GM23338 (cell line): ENCODE data around the gene TENM4.
"Not testable (repeated sequence)": the region's sequence is repeated elsewhere in the genome, so short reads cannot be mapped to it uniquely, and the experiment has no call there.

Experiments
- CTCF ChIP-seq, 2 experiments: fragments of 200-600 bp in 1 of 2; sonication (generic) in 1 of 2; conservative IDR thresholded peaks; 2 replicates each; pipeline versions ENCODE4 v1.5.1 to v1.6.1; 2016 to 2017; ENCODE audit warnings: antibody characterized with exemption in 2 of 2, low read depth in 2 of 2, mild to moderate bottlenecking in 2 of 2, moderate library complexity in 1 of 2
- EZH2 ChIP-seq: fragments of 200-600 bp; sonication (generic); IDR thresholded peaks from one replicate; pipeline ENCODE4 v1.8.0; 2017; ENCODE audit warnings: antibody characterized with exemption, mild to moderate bottlenecking, low read depth; ENCODE audit not compliant: unreplicated experiment
- EZH2phosphoT487 ChIP-seq: fragments of 200-600 bp; sonication (generic); IDR thresholded peaks from one replicate; pipeline ENCODE4 v1.8.1; 2018; ENCODE audit warnings: antibody characterized with exemption; ENCODE audit not compliant: unreplicated experiment
- JUNB ChIP-seq: IDR thresholded peaks from one replicate; pipeline ENCODE4 v1.6.1; 2016; ENCODE audit warnings: antibody characterized with exemption; ENCODE audit not compliant: unreplicated experiment
- POLR2AphosphoS5 ChIP-seq: IDR thresholded peaks from 2 replicates; pipeline ENCODE4 v1.6.1; 2016; ENCODE audit warnings: antibody characterized with exemption, low read depth

GRCh38 chr11:79190553-79190952 lies 250.3 kb downstream of the TENM4 start:
- TF ChIP-seq CTCF (conservative IDR thresholded peaks at IDR 0.05; ENCODE audit: low read depth in 2 of 2); EZH2phosphoT487; EZH2; POLR2AphosphoS5; JUNB: not testable (repeated sequence)
